Activated CD8-positive, alpha-beta memory T cell treated with anti-CD3 and anti-CD28 coated beads, Interleukin-2, amount 50 U/mL, for 48 hours (primary cell): ENCODE data around the gene ZFYVE28.
A peak's percentile ranks its signal among the peaks of the same experiment; 100 is the strongest.

ENCODE experiments used
- DNase-seq: peaks from one replicate; pipeline ENCODE4 v3.0.0-alpha.2; 2020

Gene ZFYVE28

DNA sequence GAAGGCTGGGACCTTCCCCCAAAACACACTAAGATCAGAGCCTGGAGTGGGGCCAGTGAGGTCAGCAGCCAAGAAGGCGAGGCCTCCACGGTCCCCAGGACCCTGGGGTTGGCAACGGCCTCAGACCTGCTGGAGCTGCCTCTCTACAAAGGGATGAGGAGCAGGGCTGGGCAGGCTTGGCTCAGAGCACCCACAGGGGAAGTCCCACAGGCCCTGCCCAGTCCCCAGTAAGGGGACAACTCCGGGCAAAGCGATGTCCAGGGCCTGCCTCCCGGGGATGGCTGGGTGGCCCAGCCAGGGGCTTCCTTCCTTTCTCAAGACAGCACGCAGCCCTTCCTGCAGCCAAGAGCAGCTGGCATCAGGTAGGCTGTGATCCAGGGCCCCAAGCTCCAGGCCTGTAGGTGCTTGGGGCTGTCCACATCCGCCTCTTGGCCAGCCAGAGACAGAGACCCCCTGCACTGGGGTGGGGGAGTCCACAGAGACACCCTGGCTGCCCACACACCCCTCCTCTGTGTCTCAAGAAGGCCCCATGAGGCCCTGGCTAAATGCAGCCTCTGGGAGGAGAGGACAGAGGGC lies 162.2 kb downstream of the ZFYVE28 start:
- peak; percentile 47 for DNase-seq

DNA sequence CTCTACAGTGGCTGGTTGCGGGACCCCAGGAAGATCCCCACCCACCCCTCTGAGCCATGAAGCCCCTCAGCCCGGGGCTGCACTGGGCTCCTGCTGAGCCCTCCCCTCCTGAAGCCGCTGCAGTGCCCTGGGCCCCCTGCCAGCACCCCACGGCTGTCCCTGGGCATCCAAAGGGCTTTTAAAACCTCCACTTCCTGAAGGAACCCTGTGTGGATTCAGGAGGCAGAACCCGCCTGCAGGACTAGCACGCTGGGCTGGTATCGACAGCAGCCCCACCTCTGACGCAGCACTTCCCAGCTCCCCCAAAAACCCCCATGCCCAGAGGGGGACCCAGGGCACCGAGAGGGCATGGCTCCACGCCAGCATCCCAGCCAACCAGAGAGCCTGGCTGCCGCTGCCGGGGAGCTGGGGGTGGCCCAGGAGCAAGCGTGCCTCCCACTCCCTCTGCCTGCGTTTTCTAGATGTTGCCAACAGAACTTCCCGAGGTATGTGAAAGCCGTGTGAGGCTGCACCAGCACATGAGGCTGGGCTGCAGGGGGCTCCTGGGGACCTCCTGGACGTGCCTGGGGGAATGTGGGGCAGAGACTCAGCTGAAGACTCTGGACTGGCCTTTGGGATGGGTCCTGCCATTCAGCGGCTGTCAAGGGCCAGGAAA lies 162.8 kb downstream of the ZFYVE28 start:
- DNase-seq = peak; percentile 43

DNA sequence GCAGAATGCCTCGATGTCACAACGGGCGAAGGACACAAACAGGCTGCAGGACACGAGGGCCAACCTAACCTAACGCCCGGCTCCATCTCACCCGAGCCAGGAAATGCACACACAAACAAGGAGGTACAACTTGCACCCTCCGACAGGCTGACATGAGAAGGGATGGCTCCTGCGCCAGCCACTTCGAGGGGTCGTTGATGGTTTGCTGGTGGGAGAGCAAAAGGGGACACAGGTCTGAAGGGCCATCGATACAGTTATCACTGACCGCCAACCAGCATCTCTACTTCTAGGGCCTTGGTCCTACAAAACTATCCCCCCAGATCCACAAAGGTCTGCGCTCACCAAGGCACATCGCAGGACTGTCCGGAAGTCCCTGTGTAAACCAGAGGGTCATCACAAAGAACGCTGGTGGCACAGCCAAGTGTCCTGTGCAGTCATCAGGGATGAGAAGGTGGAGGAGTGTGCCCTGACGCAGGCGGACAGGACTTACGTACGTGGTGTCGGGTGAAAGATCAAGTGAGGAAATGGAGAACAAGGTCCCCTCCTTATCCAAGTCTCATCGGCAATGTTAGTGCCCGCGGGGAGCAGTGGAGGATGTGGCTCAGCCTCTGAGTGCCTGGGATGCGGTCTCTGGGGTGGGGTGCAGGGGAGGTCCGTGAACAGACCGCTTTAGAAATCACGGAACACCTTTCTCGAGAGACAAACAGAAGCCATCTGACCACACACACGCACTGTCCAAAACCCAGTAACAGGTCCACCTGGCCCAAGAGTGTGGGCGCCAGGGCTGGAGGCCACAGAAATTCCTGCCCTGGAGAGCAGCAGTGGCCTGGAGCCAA lies 163.6 kb downstream of the ZFYVE28 start:
- DNase-seq = peak; percentile 45

DNA sequence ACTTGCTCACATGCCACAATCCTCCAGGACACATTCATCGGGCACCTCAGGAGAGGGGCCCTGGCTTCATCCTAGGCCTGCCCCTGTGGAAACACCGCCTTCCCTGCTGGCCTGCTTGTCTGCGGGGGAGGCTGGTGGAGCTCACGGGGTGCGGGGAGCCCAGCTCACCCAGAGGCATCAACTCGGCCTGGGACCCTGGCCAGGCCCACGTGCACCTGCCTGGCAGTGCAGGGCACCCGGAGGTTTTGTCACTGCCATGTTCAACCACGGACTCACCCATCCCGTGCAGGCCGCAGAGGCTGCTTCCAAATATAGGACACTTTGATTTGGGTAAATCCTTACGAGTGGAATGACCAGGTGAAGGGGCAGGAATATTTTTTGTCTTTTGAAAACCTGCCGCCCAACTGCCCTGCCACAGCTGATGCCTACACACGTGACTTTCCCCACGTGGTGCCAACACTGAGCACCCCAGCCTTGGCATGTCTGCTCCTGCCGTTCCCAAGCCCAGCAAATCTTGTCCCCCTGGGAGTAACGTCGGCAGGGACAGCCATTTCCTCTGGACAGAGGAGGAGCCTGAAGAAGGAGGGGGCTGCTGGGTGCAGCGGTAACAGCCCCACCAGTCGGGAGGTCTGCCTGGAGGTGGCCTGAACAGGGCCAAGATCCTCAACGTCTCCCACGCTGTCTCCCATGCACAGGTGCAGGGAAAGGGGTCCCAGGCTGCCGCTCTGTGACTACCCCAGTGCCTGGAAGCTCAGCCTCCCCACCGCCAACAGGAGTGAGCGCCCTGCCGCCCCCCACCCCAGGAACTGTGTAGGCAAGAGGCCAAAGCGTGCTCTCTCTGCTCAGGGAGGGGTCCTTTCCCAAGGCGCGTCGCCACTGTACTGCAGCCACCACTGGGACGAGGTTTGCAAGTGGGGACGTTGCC lies 165.0 kb downstream of the ZFYVE28 start:
- peak; percentile 43 for DNase-seq

DNA sequence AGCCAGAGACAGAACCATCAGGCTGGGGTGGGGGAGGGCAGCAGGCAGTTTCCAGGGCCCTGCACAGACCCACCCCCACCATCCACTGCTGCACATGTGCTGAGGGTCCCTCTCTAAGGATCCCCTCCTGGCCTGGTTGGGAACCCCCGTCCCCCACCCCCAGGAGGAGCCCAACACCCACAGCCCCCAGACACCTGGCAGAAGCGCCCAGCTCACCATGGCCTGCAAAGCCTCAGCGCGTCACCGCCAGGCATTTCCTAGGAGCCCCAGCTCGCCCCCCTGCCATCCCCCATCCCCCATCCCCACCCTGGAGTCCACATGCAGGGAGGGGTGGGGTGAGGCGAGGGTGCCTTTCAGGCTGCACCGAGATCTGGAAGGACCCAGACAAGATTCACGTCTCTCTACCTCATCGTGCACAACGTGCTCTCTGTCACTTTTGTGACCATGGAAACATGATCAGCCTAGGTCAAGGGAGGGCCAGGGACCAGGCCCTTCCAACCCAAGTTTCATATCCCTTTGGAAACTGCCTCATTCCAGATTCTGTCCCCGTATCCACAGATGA lies 165.8 kb downstream of the ZFYVE28 start:
- peak; percentile 35 for DNase-seq

DNA sequence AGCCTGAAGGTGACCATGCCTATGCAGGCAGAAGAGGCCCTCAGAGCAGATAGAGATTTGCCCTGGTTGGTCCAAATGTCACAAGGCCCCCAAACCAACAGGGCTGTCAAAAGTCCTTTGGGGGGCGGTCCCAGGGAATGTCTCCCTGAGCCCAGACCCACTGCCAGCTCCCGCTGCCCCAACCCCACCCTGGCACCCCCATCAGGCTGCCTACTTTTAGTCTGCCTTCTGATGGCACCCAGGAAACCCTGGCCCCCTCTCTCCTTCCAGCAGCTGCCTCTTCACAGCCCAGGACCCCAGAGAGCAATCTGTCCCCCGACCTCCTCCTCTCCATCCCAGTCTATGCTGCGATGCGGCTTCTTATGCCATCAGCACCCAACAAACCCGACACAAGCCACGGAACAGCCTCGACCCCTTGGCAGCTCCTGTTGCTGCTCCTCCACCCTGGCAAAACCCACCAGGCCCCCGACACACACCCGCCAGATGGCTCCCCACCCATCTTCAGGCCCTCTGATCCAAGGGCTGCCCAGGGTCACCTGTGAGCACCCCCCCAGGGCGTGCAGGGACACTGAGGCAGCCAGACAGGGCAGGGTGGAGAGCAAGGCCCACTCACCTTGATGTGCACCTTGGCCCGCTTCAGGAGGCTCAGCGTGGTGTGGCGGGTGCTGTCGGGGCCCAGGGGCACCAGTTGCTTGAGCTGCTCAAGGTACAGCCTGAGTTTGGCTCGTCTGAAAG lies 166.5 kb downstream of the ZFYVE28 start:
- DNase-seq = peak; percentile 39

DNA sequence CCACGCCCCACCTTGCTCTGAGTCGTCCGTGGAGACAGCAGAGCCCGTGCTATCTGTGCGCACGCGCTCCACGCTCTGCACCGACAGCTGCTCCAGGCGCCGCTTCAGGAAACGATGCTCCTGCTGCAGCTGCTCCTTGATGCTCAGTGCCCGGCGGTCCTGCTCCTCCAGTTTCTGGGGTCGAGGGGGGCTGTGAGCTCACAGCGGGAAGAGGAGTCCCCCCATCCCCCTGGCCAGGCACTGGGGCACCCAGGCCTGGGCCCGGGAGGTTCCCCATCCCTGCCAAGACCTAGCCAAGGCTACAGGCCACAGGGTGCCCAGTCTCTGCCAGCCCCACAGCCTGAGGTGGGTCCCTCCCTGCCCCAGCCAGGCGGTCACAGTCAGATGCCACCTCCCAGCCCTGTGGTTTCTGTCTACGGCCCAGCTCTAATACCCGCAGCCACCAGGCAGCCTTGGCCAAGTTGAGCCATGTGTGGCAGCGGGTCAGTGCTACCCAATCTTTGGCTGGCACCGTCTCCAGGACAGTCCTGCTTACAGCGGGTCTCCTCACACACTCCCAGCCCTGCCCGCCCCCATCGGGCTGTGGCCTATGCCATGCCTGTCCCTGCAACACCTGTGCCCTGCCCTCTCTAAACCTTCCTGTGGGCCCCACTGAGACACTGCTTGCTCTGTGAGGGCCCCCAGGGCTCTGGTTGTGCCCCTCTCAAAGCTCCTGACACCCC lies 167.2 kb downstream of the ZFYVE28 start:
- DNase-seq = peak; percentile 44

DNA sequence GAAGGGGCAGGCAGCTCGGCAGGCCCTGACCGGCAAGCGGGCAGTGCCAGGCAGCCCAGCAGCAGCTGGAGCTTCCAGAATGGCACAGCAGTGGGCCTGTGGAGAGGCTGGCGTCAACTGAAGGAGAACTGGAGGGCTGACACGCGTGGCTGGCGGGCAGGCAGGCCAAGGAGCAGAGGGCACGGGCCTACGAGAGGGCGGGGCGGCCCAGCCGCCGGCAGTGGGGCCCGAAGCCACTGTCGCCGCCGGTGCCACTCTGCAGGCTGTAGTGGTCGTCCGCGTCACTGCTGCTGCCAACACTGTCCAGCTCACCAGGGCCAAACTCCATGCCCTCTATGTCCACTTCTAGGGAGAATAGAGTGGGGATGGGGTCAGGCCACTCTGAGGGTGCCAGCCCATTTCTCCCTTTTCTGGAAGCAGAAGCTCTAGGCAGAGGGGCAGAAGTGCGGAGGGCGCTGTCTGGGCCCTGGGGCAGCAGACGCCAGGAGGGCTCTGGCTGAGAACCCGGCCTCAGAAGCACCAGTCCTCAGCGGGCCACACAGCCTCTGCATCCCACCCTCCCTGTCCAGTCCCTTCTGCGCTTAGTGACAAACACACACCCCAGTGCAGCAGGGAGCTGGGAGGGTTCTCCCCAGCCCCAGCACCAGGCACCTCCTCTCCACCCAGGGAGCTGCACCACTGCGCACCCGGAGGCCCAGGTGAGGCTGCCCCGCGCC lies 167.9 kb downstream of the ZFYVE28 start:
- DNase-seq = peak; percentile 49

DNA sequence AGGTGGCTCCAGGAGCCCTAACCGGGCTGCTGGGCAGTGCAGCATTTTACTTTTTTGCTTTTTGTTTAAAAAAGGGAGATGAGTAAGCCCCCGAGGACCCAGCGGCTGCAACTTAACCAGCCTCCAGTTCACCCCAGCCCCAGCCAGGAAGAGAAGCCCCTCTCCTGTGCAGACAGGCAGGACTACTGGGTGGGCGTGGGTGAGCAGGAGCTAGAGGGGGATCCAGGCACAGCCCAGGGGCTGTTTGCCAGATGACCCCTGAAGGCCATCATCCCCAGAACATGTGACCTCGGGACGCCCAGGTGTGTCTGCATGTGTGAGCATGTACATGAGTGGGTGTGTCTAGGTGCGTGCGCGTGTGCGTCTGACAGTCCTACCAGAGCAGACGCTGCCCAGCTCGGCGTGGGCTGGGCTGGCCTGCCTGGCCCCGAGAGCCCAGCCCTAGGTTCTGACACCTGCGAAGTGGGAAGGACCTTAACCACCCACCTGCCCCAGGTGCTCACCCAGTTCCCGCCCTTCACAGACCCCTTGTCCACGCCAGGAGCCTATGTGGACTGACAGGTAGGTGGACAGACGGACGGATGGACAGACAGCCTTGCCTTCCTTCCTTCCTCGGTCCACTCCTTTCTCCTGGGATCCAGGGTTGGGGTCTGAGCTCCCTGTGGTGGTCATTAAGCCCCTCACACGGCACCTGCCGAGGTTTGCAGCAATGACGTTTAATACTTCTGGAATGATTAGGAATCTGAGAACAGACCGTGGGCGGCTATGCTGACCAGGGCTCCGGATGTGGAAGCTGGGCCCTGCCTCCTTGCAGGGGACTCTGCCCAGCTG lies 168.7 kb downstream of the ZFYVE28 start:
- DNase-seq = peak; percentile 45

DNA sequence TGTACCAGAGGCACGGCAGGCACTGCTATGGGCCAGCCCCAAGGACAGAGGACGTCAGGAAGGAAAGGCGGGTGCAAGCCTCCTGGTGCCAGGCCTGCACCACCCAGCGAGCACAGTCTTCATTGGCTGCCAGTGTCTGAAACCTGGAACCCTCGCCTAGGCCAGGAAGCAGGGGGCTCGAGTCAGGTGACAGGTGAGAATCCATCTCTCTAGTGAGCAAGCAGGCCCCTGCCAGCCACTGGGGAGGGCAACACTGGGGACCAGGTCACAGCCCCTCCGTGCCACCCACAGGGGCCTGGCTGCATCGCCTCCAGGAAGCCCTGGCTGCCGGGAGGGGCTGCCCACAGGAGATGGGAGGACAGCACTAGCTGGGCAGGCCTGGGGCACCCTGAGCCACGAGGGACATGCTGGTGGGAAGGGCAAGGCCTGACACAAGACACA lies 169.6 kb downstream of the ZFYVE28 start:
- peak; percentile 41 for DNase-seq

DNA sequence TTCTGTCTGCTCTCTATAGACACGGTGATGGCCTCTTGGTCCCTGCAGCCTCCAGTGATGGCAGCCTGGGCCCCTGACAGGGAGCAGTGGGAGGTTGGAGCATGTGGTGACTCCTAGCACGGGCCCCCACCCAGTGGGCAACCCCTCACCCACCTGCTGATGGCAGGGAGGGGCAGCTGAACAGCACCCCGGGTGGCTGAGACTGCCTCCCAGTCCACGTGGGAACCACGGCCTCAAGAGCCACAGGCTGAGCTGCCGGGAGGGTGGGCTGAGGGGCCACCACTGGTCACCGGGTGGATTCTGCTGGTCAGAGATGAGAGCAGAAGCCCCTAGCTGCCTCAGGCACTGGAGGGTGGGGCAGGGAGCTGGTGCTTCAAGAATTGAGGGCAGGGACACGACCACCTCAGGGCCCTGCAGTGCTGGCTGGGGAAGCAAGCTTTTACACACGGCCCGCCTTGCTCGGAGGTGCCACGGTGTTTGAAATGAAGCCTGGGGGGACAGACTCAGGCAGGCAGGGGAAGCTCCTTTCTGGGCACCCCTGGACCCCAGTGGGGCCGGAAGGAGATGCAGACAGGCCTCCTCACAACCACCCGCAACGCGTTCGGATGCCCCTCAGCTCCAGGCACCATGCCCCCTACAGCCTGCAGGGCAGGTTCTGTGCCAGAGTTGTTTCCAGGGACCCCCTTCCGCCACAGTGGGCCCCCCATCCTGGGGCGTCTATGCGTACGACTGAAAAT lies 170.2 kb downstream of the ZFYVE28 start:
- peak; percentile 45 for DNase-seq

DNA sequence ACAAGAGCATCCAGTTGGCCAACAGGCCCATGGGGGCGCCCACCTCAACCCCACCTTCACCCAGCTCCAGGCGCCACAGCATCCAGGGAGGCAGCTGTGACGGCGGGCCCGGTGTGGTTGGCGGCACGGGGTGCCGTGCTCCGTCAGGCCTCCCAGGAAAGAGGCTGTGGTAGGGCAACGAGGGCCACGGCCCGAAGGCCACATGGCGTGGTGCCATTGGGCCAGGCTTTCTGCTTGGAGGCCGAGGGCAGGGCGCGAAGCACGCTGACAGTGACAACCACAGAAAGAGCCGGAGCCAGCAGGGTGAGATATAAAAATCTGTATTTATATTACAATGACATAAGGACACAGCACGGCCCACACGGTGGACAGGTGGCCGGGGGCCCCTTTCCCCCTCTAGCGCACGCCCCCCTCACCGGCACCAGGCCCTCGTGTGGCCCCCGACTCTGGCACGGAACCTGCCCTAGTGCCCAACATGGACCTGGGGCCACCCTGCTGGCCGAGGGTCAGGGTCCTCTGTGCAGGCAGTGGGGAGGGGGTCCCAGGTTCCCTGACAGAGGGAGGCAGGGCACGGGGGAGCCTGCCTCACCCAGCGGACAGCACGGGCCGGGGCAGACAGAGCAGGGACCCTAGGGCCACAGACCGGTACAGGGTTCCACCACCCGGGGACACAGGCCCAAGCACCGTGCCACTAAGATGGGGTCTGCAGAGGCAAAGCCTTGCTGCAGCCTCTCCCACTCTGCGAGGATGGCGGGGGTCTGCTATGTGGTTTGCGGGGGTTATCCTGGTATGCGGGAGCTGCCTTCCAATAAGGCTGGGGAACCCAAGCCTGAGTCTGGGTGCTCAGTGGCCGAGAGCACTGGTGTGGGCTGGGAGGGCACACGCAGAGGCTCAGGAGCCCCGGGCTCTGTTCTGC lies 171.1 kb downstream of the ZFYVE28 start:
- peak; percentile 44 for DNase-seq

DNA sequence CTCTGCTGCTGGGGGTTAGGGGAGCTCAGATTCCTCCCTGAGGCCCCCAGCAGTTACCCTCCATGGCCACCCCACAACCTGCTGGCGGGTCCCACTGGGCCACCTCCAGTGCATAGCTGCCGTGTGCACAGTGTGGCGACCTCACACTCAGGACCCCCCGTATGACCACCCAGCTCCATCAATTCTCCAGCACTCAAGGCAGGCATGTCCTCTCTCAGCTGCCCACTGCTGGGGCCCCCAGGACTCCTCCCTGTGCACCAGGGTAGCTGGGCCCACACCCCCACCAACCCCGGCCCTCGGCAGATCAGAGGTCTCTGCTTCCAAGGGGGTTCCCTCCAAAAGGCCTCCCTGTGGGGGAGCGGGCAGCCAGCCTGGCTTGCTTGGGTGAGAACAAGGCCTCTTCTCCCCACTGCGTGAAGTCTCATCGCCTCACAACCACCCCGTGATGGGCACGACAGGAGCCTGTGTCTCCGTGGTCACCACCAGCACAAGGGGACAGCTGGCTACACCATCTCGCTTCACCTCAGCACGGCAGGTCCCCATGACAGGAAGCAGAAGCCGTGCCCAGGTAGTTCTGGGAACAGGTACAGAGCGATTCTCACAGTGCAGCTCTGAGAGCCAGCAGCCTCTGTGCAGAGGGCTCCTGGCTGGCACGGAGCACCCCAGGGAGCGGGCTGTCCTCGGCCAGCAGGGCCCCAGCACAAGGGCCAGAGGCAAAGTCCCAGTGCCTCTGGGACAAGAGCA lies 171.9 kb downstream of the ZFYVE28 start:
- peak; percentile 47 for DNase-seq

DNA sequence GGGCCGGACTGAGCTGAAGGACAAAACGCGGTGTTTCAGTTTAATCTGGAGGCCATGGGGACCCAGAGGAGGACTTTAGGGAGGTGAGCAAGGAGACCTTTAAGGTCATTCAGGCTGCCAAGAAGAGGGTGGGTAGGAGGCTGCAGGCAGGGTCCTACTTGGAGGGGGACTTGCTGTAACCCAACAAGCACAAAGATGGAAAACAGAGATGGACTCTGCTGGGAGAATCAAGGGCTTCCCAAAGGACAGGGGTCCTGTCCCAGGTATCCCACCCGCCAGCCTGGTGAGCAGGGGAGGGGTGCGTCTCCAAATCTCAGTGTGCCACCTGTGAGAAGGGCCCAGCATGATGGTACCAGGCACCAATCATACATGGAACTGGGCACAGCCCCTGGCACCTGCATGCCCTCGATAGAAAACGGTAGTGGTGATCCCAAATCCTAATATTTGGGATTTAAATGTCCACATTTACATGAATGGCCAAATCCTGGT lies 172.6 kb downstream of the ZFYVE28 start:
- peak; percentile 36 for DNase-seq

DNA sequence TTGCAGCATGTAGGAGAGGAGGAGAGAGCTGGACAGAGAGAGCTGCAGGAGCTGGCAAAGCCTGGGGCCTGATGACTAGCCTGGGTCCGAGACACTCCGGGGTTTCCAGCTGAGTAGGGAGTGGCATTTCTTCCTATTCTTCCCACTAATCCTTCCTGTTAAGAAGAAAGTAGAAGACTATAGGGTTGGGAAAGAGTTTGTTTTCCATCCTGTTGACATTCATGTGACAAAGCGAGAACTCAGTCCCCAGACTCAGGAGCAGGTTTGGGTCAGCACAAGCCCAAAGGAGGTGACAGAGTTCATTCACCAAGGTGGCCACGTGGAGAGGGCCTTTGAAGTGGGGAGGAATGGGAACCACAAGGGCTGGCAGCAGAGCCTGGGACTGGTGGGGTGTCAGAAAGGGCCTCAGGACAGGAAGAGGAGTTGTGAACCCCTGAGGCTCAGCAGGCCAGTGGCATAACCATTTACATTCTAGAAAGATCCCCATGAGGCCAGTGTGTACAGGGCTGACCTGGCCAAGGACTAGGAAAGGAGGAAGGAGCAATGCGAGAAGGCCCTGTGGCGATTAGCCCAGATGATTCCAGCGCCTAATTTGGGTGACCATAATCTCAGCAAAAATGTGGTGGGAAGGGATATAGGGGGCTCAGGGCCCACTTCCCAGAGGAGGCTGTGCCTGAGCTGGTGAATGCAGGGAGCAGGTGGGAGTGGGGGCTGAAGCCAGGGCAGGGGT lies 173.2 kb downstream of the ZFYVE28 start:
- DNase-seq = no peak
